Measurements from ENCODE around the gene CTTNBP2NL.

The CTTNBP2NL gene

DNA sequence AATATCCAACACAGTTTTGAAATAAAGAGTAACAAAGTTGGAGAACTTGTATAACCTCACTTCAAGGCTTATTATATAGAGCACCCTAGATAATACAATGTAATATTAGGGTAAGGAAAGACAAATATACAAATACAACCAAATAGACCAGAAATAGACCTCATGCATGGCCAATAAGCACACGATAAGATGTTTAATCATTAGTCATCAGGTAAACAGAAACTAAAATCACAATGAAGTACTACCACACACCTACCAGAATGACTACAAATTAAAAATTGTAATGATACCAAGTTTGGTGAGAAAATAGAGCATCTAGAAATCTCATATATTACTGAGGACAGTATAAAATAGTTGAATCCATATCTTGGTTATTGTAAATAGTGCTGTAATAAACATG, 20.3 kb upstream of the CTTNBP2NL start:
- TF ChIP-seq YY1 (IDR thresholded peaks at IDR 0.05; ENCODE audit: insufficient read depth, insufficient read length) (no peak), ZNF274 (IDR thresholded peaks at IDR 0.05; ENCODE audit: low read depth, low read length) (no peak), SUZ12 (IDR thresholded peaks at IDR 0.05; ENCODE audit: extremely low read depth, insufficient read depth, insufficient read length) (no peak)
- no peak overlapping the region for H3K4me3 ChIP-seq (ENCODE audit: insufficient read length, low read depth)
- no peaks in the 10 kb centered on the region for H3K27me3 ChIP-seq (ENCODE audit: insufficient read depth, insufficient read length)

DNA sequence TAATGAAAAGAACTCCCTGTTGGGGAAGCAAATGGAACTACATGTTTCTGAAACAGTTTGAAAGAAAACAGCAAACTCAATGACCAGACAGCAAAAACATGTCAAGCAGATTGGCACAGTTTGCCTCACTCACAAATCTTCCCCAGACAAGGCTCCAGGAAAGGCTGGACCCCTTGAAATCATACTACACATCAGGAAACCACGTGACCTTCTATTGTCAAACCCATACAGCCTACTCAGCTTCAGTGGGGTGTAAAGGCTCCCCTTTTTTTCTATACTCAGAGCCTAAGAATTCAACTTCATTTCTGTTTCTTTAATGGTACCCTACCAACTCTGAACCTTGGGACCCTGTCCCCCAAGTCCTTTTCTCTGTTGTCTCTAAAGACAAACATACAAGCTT, 15.7 kb upstream of the CTTNBP2NL start:
- Histone ChIP-seq H3K9ac (ENCODE audit: insufficient read length, low read depth) (no peak overlapping the region), H3K4me1 (ENCODE audit: insufficient read depth, insufficient read length) (no peaks in the 10 kb centered on the region), H3K27me3 (ENCODE audit: insufficient read depth, insufficient read length) (no peaks in the 10 kb centered on the region), H3K9me3 (ENCODE audit: insufficient read depth, low read length) (no peaks in the 10 kb centered on the region), H3K4me3 (ENCODE audit: insufficient read length, low read depth) (no peak overlapping the region), H3K36me3 (ENCODE audit: insufficient read depth, insufficient read length, low read length) (no peaks in the 10 kb centered on the region)
- TF ChIP-seq YY1 (IDR thresholded peaks at IDR 0.05; ENCODE audit: insufficient read depth, insufficient read length) (no peak), ZNF274 (IDR thresholded peaks at IDR 0.05; ENCODE audit: low read depth, low read length) (no peak), SUZ12 (IDR thresholded peaks at IDR 0.05; ENCODE audit: extremely low read depth, insufficient read depth, insufficient read length) (no peak)
- no peak for DNase-seq (ENCODE audit: low read depth, low spot score)

More for the DNA sequence above, 20.3 kb upstream of the CTTNBP2NL start:
- Histone ChIP-seq H3K9me3 (ENCODE audit: insufficient read depth, low read length) (no peaks in the 10 kb centered on the region), H3K36me3 (ENCODE audit: insufficient read depth, insufficient read length, low read length) (no peaks in the 10 kb centered on the region), H3K4me1 (ENCODE audit: insufficient read depth, insufficient read length) (no peaks in the 10 kb centered on the region), H3K9ac (ENCODE audit: insufficient read length, low read depth) (no peak overlapping the region)
- DNase-seq (ENCODE audit: low read depth, low spot score): no peak

DNA sequence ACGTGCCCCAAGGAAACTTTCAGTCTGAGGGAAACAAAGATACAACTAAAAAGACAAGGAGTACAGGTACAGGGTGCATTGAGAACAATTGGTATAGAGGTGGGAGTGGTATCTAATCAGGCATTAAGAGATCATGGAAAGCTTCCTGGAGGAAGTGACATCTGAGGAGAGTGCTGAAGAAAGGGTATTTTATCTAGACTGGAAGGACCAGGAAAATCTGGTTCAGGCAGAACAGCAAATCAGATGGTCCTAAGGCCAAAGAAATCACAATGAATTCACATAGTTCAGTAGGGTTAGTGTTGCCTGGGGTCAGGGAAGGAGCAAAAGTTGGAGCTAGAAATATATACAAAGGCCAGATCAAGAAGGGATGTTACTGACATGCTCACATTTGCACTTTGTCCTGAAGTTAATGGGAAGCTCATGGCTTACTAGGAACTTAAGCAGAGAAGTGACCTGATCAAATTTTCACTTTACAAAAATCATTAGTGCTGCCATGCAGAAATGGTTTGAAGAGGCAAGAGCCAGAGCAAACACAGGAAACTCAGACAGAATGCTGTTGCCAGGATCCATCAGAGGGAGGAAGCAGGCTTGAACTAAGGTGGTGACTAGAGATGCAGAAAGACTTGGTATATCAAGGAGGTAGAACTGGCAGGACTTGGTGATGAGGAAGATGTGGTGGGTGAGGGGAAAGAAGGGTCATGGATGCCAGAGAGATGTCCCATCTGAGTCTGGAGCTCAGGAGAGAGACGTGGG, 14.5 kb upstream of the CTTNBP2NL start:
- Histone ChIP-seq H3K27me3 (ENCODE audit: insufficient read depth, insufficient read length) (no peaks in the 10 kb centered on the region), H3K9me3 (ENCODE audit: insufficient read depth, low read length) (no peaks in the 10 kb centered on the region), H3K9ac (ENCODE audit: insufficient read length, low read depth) (no peak overlapping the region), H3K4me1 (ENCODE audit: insufficient read depth, insufficient read length) (no peaks in the 10 kb centered on the region), H3K4me3 (ENCODE audit: insufficient read length, low read depth) (no peak overlapping the region), H3K36me3 (ENCODE audit: insufficient read depth, insufficient read length, low read length) (no peaks in the 10 kb centered on the region)
- no peak for DNase-seq (ENCODE audit: low read depth, low spot score)
- TF ChIP-seq ZNF274 (IDR thresholded peaks at IDR 0.05; ENCODE audit: low read depth, low read length): no peak
- TF ChIP-seq YY1 (IDR thresholded peaks at IDR 0.05; ENCODE audit: insufficient read depth, insufficient read length): no peak
- no peak for TF ChIP-seq SUZ12 (IDR thresholded peaks at IDR 0.05; ENCODE audit: extremely low read depth, insufficient read depth, insufficient read length)

DNA sequence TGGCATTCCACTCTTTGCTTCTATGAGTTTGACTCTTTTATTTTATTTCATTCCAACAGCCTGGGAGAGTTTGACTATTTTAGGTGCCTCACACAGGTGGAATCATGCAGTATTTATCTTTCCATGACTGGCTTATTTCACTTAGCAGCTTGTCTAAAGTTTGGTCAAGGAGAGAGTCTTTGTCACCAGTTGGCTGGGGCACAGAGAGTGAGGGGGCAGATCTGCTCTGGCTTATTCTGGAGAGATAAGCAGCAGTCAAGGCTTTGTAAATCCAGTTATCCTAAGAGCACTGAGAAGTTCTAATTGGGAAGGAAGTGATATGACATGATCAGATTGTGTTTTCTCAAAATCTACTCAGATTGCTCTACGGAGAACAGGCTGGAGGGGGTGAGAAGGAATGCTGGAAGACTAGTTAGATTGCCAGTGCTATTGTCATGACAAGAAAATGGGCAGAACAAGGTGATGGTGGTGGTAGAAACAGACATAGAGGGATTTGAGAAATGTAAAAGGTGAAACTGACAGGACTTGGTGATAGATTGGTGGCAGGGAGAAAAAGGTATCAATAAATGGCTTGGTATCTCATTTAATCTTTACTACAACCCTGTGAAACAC, 12.1 kb upstream of the CTTNBP2NL start:
- H3K27me3 ChIP-seq (ENCODE audit: insufficient read depth, insufficient read length): no peaks in the 10 kb centered on the region
- no peaks in the 10 kb centered on the region for H3K36me3 ChIP-seq (ENCODE audit: insufficient read depth, insufficient read length, low read length)
- TF ChIP-seq SUZ12 (IDR thresholded peaks at IDR 0.05; ENCODE audit: extremely low read depth, insufficient read depth, insufficient read length) (no peak), ZNF274 (IDR thresholded peaks at IDR 0.05; ENCODE audit: low read depth, low read length) (no peak), YY1 (IDR thresholded peaks at IDR 0.05; ENCODE audit: insufficient read depth, insufficient read length) (no peak)
- no peaks in the 10 kb centered on the region for H3K4me1 ChIP-seq (ENCODE audit: insufficient read depth, insufficient read length)
- H3K4me3 ChIP-seq (ENCODE audit: insufficient read length, low read depth): no peak overlapping the region
- H3K9me3 ChIP-seq (ENCODE audit: insufficient read depth, low read length): no peaks in the 10 kb centered on the region
- no peak for DNase-seq (ENCODE audit: low read depth, low spot score)
- no peak overlapping the region for H3K9ac ChIP-seq (ENCODE audit: insufficient read length, low read depth)

DNA sequence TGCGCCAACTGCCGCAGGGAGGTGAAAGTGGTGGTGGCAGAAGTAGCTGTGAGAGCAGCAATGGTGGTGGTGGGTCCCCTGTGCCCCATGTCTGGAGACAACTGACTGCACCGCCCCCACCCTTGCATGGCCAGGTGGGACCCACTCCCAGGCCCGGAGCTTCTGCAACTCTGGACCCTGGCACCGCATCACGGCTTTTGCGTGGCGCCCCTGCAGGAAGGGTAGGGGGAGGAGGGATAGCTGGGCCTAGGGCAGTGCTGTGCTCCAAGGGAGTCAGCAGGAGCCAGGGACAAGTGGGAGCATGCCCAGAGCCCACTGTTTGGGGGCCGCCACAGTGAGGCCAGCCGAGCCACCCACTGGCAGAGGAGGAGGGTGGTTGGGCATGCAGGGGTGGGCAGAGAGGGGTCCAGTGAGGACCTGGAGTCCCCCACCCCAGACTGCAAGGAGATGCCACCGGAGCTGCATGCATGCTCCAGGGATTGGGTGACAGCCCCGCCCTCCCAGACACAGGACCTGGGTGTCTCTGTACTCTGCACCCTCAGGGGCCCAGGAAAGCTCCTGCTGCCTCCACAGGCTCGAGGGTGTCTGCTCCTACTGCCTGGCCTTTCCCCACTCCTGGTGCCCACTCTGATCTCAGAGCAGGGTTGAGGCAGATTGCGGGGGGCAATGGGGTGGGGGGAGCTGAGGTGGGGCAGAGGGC, 9.8 kb upstream of the CTTNBP2NL start:
- H3K36me3 ChIP-seq (ENCODE audit: insufficient read depth, insufficient read length, low read length): no peaks in the 10 kb centered on the region
- TF ChIP-seq SUZ12 (IDR thresholded peaks at IDR 0.05; ENCODE audit: extremely low read depth, insufficient read depth, insufficient read length) (no peak), ZNF274 (IDR thresholded peaks at IDR 0.05; ENCODE audit: low read depth, low read length) (no peak), YY1 (IDR thresholded peaks at IDR 0.05; ENCODE audit: insufficient read depth, insufficient read length) (no peak)
- DNase-seq (ENCODE audit: low read depth, low spot score): no peak

DNA sequence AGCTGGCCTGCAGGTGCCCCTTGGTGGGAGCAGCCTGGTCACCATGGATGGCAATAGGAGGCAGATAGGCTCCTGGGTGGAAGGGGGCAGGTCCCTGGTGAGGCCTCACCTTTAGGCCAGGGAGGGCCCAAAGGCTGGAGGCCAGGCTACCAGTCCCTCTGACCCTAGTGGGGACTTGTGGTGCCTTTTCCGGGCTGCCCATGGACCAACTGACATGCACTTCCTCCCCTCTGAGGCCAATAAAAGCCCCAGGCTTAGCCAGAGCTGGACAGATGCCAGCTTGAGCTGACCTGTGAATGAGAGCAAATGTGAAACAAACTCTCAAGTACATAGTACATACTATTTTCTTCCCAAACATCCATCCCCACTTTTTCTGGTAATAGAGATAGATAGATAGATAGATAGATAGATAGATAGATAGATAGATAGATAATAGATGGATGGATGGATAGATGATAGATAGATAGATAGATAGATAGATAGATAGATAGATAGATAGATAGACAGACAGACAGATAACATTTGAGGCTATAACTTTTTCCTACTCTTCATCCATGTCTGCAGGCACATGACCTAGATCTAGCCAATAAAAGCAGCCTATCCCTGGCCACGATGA, 9.2 kb upstream of the CTTNBP2NL start:
- H3K9me3 ChIP-seq (ENCODE audit: insufficient read depth, low read length): no peaks in the 10 kb centered on the region
- no peaks in the 10 kb centered on the region for H3K36me3 ChIP-seq (ENCODE audit: insufficient read depth, insufficient read length, low read length)
- no peak for DNase-seq (ENCODE audit: low read depth, low spot score)
- no peak overlapping the region for H3K9ac ChIP-seq (ENCODE audit: insufficient read length, low read depth)
- H3K4me1 ChIP-seq (ENCODE audit: insufficient read depth, insufficient read length): peaks cover 3% of the 10 kb centered on the region
- H3K27me3 ChIP-seq (ENCODE audit: insufficient read depth, insufficient read length): no peaks in the 10 kb centered on the region
- TF ChIP-seq ZNF274 (IDR thresholded peaks at IDR 0.05; ENCODE audit: low read depth, low read length): no peak
- no peak for TF ChIP-seq SUZ12 (IDR thresholded peaks at IDR 0.05; ENCODE audit: extremely low read depth, insufficient read depth, insufficient read length)
- TF ChIP-seq YY1 (IDR thresholded peaks at IDR 0.05; ENCODE audit: insufficient read depth, insufficient read length): no peak
- H3K4me3 ChIP-seq (ENCODE audit: insufficient read length, low read depth): no peak overlapping the region

More for the DNA sequence above, 9.8 kb upstream of the CTTNBP2NL start:
- peaks cover under 1% of the 10 kb centered on the region for H3K4me1 ChIP-seq (ENCODE audit: insufficient read depth, insufficient read length)
- H3K27me3 ChIP-seq (ENCODE audit: insufficient read depth, insufficient read length): no peaks in the 10 kb centered on the region
- H3K9ac ChIP-seq (ENCODE audit: insufficient read length, low read depth): no peak overlapping the region
- H3K9me3 ChIP-seq (ENCODE audit: insufficient read depth, low read length): no peaks in the 10 kb centered on the region
- H3K4me3 ChIP-seq (ENCODE audit: insufficient read length, low read depth): no peak overlapping the region
